COLO829 (cell line): ENCODE results near the gene AKAP6.

Source experiments
- DNase-seq: peaks from one replicate; pipeline ENCODE4 v3.0.0; 2012; ENCODE audit warnings: low spot score

The AKAP6 gene

GRCh38 chr14:32332415-32333316 is 3.6 kb downstream of the AKAP6 start:
- DNase-seq: no peak

DNA sequence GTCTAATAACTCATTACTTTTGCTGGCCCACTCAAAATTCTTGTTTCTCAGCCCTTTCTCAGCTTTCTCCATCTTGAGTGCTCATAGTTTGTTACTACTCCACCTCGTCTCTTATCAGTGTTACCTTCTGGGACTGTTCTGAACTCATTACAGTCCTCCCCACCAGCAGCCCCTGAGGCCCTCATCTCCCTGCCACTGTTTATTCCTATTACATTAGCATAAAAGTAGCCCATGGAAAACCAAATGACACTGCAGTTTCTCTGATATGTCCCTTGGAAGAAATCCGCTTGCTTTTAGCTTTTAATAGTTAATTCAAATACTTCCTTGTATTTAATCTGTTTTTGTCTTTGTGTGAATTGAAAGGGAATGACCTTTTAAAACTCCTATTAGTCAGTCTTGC is 7.6 kb downstream of the AKAP6 start:
- DNase-seq: no peak

- DNase-seq: no peak
These were observed 8.7 kb downstream of the AKAP6 start for GRCh38 chr14:32337759-32338158.

DNA sequence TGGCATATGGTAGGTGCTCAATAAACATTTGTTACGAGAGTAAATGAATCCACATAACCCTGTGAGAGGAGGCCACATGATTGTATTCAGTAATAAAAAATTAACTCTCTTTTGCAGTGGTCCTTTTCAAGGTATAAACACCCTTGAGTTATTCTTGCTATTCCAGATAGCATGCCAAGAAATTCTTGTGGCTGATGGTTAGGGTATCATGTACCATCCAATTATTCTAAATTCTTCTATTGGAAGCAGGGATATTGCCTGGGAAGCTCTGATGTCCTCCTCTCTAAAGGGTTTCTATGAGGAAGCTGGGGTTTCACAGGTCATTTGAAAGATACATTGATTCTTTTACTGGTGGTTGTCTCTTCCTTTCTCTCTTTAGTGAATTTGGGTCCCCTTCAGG is 10.1 kb downstream of the AKAP6 start:
- no peak for DNase-seq

- no peak for DNase-seq
These were observed 13.1 kb downstream of the AKAP6 start for GRCh38 chr14:32341947-32342846.

DNA sequence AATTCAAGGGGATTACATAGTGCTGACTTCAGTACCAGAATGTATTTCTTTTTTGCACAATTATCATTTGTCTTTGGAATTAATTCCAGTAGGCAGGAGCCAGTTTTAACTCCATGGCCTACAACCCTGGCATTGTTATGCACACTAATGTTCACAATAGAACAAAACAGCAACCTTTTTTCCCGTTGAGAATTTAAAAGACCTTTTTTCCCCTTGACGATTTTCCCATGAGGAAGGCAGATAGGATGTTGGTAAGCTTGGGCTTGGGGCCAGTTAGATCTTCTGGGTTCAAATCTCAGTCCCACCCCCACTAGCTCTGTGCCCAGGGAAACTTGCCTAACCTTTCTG is 13.7 kb downstream of the AKAP6 start:
- DNase-seq: no peak

- DNase-seq: no peak
These were observed 14.9 kb downstream of the AKAP6 start for GRCh38 chr14:32343926-32344430.

- no peak for DNase-seq
These were observed 16.3 kb downstream of the AKAP6 start for GRCh38 chr14:32345311-32345791.

DNA sequence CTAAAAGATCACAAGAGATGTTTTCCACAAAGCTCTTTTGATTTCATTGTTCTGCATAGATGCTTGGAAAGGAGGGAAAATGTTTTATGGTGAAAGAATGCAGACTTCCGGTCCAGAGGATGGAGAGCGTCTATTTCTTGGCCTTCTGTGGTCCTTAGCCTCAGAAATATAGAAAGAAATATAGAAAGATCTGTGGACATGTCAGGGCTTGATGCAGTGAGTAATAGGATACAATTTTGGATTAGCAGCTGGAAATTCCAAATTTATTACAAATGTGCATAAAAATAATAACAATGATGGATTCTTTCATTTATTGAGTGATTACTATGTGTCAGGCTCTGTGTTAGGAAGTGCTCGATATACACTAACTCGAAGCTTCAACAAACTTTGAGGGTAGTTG is 20.2 kb downstream of the AKAP6 start:
- DNase-seq: no peak

GRCh38 chr14:32350020-32350419 is 20.9 kb downstream of the AKAP6 start:
- DNase-seq: no peak

DNA sequence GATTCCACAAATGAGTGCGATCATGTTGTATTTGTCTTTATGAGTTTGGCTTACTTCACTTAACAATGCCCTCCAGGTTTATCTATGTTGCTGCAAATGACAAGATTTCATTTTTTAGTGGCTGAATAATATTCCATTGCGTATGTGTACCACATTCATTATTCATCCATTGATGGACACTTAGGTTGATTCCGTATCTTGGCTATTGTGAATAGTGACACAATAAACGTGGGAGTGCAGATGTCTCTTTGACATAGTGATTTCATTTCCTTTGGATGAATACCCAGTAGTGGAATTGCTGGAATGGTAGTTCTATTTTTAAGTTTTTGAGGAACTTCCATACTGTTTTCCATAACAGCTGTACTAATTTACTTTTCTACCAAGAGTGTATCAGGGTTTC is 23.5 kb downstream of the AKAP6 start:
- DNase-seq: no peak

GRCh38 chr14:32354716-32355115 is 25.6 kb downstream of the AKAP6 start:
- no peak for DNase-seq

- no peak for DNase-seq
These were observed 29.7 kb downstream of the AKAP6 start for GRCh38 chr14:32358781-32359180.

DNA sequence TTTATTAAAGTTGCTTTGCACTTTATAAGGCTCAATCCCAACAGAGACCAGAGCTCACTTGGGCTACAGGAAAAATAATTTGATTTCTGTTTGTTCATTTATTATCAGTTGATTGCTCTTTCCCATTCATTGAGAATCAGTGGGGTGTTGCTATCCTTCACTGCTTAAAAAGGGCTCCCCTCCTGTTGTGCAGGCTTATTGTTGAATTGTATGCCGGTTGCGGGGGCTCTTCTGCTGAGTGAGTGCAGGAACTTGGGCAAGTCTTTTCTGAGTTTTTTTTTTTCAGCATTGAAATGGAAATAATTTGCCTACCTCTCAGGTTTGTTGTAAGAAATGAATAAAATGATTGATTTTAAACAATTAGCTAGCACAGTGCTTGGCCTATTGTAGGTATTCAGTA is 32.6 kb downstream of the AKAP6 start:
- no peak for DNase-seq

- no peak for DNase-seq
These were observed 34.7 kb downstream of the AKAP6 start for GRCh38 chr14:32363761-32364160.

GRCh38 chr14:32364941-32365340 is 35.8 kb downstream of the AKAP6 start:
- no peak for DNase-seq

- DNase-seq: peak; percentile 40
These were observed 37.3 kb downstream of the AKAP6 start for GRCh38 chr14:32366256-32366879.

GRCh38 chr14:32366986-32367385 is 37.9 kb downstream of the AKAP6 start:
- no peak for DNase-seq

GRCh38 chr14:32367516-32367915 is 38.4 kb downstream of the AKAP6 start:
- no peak for DNase-seq

DNA sequence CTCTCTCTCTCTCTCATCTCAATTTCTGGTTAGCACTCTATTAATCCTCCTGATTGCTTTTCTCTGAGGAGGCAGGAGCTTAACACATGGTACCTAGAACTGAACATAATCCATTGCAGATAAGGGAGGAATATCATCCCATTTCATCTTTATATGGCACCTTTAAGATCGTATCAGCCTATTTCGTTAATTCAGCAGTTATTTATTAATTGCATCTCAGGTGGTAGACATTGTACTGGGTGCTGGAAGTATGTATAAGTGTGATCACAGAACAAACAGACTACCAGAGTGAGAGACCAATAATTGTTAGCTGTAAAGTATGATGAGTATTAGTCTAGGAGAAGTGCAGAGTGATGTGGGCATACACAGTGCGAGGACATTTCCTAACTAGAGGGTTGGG is 39.0 kb downstream of the AKAP6 start:
- no peak for DNase-seq

GRCh38 chr14:32370714-32371113 is 41.6 kb downstream of the AKAP6 start:
- peak; percentile 86 for DNase-seq

GRCh38 chr14:32372154-32372553 is 43.1 kb downstream of the AKAP6 start:
- no peak for DNase-seq
